ENCODE data around the gene BASP1.
"Not testable (repeated sequence)": the region's sequence is repeated elsewhere in the genome, so short reads cannot be mapped to it uniquely, and the experiment has no call there.

Gene BASP1

DNA sequence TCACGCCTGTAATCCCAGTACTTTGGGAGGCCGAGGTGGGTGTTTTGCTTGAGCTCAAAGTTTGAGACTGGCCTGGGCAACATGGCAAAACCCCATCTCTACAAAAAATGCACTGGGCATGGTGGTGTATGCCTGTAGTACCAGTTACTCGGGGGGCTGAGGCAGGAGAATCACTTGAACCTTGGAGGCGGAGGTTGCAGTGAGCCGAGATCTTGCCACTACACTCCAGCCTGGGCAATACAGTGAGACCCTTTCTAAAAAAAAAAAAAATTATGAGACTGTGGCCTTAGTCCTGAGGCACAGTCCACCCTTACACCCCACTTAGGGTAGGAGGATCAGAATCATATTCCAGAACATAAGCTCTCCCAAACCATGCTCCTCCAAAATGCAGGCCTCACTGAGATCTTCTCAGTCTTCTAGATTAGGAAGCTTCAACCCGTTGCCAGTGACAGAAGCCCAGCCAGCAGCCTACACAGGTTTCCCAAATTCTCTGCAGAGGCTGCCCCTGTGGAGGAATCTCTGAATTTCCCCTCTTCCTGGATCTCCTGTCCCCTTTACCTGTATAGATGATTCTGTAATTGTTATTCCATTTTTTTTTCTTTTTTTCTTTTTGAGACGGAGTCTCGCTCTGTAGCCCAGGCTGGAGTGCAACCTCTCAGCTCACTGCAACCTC, 77.3 kb downstream of the BASP1 start:
- no peak for DNase-seq

DNA sequence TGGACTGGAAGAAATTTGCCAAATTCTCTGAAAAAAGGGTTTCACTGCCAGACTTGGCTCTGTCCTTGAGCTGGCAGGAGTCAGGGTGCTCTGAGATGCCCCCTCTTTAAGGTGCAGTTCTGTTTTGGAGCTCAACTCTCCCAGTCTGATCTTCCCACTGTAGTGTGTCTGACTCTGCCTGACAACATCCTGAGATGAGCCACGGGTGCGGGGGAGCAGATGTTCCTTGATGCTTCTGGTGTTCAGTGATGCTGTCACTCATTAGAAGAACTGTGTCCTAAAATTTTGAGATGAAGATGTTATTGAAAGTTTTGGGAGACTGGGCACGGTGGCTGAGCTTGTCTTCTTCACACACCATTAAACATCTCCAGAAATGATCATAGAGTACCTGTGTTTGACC, 78.2 kb downstream of the BASP1 start:
- DNase-seq = no peak

DNA sequence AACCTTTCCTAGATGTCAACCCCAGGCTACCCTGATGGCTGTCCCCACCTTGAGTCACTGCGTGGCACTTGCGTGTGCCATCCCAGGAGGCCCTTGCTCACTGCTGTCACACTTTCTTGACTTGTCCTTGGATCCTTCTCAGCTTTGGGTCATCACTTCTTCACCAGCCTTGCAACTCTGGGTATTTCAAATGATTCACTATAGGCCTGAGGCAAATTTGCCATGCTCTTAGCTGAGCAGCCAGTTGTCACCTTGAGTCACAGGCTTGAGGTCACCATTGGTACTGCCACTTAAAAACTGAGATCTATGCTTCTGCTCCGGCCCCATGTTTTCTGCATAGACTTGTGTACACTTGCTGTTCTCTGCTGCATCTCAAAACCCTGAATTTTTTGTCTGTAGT, 84.7 kb downstream of the BASP1 start:
- DNase-seq = no peak

DNA sequence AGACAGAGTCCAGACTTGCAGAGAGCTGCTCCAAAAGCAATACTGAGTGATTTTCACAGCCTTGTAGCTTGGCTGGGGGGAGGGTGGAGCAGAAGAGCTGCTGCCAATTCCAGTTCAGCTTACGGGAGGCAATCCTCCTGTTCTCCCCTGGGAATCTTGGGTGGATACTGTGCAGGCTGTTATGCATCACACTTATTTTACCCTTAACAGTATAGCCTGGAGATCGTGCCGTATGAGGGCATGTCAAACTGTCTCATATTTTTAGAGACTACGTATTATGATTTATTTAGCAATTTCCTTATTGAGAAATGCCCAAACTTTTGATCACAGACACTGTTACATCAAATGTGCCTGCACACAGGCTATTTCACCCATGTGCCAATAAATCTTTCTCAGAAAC, 85.2 kb downstream of the BASP1 start:
- no peak for DNase-seq

DNA sequence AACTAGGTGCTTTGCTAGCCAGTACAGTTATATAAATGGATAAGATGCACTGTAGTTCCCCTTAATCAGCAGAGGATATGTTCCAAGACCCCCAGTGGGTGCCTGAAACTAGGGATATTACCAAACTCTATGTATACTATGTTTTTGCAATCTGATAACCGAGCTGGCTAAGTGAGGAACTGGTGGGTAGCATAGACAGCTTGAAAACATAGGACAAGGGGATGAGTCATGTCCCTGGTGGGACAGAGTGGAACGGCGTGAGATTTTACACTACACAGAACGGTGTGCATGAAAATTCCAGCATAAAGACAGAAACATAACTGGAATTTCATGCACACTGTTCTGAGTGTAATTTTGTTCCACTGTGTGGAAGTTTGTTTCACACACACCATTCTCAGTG, 86.9 kb downstream of the BASP1 start:
- DNase-seq = no peak

DNA sequence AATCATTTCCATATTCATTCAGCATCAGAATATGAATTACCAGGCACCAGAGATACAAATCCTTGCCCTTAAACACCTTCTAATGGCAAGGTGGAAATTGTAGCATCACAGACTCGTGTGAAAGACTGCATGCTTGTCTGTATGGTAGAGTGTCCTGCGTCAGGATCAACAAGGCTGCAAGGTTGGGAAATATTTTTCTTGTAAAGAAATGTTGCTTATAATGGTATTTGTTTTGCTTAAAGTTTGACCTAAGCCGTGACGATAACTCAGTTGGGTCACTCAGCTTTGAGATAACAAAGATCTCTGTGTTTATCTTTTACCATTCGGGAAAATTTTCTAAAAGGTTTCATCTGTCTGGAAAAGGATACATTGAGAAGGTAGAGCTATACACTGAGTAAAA, 87.6 kb downstream of the BASP1 start:
- no peak for DNase-seq

DNA sequence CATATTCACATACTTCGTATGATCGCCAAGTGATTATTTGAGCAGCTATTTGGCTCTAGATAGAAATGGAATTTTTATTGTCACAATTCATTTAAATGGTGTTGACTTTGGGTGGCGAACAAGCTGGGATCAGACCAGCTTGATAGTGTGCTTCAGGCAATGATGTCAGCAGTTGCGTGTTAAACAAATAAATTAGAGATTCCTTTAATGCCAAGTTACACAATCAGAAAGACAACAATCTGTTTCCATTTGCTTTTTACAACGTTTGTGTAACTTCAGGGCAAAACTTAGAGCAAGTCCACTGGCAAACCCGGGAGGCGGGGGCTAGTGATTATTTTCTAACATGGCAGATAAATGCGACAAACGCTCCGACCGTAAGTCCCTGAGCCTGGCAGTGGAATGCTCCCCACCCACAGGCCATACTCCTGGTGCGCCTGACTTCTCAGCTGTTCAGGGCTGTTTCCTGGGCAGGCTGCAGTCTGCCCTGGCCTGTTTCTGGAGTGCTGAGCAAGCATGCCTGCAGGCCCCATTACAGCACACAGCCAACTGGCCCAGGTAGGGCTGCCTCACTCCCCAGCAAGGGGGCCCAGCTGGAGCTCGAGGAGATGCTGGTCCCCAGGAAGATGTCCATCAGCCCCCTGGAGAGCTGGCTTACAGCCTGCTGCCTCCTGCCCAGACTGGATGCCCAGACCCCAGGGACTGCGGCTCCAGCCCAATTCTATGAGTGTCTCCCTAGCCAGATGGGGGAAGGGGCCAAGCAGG, 88.7 kb downstream of the BASP1 start:
- DNase-seq = no peak

DNA sequence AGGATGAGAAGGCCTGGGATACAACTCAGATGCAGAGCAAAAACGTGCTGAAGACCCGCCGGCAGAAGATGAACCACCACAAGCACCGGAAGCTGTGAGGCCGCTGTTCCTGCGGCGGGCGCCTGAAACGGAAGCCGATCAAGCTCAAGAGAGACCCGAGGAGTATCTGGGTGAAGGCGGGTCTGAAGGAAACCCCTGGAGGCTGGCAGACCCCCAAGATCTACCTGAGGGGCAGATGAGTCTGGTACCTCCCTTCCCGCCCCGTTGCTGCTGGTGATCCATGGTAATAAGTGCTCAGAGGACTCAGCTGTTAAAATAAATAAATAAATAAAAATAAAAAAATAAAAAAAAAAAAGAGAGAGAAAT, 89.3 kb downstream of the BASP1 start:
- DNase-seq = no peak

DNA sequence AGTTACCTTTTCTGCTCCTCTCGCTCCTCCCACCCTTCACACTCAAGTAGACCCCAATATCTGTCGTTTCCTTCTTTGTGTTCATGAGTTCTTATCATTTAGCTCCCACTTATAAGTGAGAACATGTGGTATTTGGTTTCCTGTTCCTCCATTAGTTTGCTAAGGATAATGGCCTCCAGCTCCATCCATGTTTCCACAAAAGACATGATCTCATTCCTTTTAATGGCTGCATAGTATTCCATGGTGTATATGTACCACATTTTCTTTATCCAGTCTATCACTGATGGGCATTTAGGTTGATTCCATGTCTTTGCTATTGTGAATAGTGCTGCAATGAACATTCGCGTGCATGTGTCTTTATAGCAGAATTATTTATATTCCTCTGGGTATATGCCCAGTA, 90.0 kb downstream of the BASP1 start:
- not testable (repeated sequence) for DNase-seq

DNA sequence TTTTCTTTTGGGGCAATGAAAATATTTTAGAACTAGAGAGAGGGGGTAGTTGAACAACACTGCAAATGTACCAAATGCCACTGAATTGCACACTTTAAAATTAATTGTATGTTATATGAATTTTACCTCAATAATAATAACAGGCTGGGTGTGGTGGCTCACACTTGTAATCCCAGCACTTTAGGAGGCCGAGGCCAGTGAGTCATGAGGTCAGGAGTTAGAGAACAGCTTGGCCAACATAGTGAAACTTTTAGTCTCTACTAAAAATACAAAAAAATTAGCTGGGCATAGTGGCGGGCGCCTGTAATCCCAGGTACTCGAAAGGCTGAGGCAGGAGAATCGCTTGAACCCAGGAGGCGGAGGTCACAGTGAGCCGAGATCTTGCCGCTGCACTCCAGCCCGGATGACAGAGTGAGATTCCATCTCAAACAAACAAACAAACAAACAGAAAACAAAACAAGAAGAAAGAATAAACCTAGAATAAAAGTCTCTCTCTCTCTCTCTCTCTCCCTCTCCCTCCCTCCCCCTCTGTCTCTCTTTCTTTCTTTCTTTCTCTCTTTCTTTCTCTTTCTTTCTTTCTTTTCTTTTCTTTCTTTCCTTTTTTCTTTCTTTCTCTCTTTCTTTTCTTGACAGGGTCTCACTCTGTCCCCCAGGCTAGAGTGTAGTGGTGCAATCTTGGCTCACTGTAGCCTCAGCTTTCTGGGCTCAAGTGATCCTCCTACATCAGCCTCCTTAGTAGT, 91.1 kb downstream of the BASP1 start:
- no peak for DNase-seq

DNA sequence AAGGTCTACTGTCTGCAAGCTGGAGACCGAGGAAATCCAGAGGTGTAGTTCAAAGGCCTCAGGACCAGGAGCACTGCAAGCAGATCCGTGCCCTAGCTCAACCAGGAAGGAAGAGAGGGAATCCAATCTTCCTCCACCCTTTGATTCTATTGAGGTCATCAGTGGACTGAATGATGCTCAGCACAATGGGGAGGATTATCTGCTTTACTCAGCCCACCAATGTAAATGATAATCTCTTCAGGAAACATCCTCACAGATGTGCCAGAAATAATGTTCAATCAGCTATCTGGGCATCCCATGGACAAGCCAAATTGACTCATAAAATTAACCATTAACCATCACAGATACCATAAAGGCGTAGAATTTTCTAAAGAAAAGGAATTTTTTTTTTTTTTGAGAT, 92.0 kb downstream of the BASP1 start:
- no peak for DNase-seq

DNA sequence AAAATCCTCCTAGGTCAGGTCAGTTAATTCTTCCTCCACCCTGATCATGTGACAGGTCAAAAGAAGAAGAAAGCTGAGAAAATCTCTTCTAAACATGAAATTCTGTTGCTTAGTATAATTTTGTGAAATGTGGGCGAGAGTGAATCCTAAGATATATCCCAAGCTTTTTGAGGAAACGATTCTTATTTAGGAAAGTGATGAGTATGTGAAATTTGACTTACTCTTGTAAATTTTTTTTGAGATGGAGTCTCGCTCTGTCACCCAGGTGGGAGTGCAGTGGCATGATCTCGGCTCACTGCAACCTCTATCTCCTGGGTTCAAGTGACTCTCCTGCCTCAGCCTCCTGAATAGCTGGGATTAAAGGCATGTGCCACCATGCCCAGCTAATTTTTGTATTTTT, 93.1 kb downstream of the BASP1 start:
- not testable (repeated sequence) for DNase-seq

DNA sequence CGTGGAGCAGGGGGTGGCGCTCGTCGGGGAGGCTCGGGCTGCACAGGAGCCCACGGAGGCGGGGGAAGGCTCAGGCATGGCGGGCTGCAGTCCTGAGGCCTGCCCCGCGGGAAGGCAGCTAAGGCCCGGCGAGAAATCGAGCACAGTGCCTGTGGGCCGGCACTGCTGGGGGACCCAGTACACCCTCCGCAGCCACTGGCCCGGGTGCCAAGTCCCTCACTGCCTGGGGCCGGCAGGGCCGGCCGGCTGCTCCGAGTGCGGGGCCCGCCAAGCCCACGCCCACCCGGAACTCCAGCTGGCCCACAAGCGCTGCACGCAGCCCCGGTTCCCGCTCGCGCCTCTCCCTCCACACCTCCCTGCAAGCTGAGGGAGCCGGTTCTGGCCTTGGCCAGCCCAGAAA, 94.4 kb downstream of the BASP1 start:
- DNase-seq = not testable (repeated sequence)

DNA sequence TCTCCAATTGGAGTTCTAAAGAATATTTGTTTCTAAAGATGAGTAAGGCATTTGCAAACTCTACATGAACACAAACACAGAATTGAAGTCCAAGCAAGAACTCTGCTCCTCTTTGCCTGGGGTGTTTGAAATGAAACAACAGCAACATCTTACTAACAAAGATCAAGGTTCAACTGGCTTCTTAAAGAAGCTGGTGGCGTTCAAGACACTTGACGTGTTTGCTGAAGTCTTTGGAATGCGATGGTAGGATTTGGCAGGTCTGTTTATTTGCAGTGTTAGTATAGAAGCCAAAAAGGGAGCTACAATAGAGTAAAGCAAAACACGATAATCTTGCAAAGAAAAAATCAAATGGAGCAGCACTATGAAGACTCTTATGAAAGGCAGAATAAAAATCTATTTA, 94.9 kb downstream of the BASP1 start:
- no peak for DNase-seq

DNA sequence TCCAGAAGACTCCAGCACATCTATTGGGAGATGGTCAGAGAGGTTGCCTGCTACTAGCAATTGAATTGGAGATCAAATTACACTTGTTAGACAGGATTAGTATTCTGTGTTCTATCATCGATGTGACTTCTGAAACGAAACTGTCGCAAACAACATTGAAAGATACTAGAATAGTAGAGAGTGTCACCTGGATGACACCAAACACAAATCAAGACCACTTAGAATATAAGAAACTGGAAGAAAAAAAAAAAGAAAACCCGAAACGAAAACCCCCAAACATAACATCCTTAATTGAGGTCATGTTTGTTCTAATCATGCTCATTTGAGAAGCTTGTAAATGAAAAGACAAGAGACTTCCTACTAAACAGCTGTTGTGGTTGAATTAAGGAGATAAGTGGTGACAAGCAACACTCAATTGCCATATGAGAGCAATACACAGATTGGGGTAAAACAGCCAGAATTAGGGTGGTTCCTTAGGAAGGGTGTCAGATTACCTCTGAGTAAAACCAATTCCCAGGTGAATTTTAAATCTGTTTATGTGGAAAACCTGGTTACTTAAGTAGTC, 97.6 kb downstream of the BASP1 start:
- DNase-seq = no peak

DNA sequence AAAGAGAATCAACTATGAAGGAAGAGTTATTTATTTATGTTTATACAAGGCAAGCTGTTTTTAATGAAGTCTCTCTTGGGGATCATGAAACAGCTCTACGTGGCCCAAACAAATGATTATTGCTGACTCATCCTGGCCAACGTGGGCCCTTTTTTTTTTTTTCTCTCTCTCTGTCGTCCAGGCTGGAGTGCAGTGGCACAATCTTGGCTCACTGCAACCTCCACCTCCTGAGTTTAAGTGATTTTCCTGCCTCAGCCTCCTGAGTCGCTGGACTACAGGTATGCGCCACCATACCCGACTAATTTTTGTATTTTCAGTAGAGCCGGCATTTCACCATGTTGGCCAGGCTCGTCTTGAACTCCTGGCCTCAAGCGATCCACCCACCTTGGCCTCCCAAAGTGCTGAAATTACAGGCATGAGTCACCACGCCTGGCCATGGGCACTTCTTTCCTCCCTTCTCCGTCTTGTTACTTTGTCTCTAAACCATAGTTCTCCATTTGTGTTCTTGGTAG, 98.3 kb downstream of the BASP1 start:
- DNase-seq = no peak

DNA sequence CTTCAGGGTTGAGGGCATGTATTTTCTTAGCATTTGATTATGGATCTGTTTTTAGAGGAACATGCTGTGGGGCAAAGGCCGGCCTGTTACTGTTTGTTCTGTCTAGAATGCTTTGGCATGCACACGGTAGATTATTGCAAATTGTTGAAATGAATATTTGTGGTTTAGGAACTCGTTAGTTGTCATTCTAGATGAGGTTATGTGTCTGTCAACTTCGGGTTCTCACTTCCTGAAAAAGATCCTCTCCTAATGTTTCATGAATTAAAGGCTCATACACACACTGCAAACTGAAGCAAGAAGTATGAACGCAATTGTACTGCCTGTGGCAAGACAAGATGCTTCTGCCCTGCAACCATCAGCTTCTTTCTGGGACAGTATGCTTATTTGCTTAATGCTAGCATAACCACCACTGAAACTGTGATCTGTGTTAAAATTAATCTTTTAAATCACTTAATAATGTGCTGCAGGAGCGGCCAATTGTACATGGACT, 99.6 kb downstream of the BASP1 start:
- DNase-seq = no peak

DNA sequence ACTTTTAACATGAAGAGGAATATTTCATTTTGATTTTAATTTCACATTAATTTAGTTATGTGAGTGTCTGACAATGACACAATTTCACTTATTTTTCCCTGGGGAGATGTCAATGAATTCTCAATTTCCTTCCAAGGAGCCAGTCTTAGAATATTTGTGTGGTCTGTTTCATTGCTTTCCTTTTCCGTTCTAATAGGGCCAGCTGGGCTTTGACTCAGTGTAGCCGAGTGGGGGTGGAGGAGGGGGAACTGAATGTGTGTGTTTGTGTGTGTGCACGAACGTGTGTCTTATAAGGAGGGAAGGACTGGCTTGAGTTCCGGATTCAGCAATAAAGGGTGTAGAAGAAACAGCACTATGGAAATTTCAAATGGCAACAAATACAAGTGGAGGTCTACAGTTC, 100.0 kb downstream of the BASP1 start:
- no peak for DNase-seq

DNA sequence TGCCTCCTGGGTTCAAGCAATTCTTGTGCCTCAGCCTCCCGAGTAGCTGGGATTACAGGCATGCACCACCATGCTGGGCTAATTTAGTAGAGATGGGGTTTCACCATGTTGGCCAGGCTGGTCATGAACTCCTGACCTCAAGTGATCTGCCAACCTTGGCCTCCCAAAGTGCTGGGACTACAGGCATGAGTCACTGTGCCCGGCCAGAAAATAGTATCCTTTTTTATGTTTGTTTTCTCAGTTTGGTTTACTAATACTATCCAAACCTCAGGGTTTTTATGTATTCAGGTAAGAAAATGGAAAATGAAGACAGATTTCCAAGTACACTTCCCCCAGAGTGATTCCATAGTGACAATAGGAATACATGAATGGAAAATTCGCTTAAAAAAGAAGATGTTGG, 101.7 kb downstream of the BASP1 start:
- not testable (repeated sequence) for DNase-seq

DNA sequence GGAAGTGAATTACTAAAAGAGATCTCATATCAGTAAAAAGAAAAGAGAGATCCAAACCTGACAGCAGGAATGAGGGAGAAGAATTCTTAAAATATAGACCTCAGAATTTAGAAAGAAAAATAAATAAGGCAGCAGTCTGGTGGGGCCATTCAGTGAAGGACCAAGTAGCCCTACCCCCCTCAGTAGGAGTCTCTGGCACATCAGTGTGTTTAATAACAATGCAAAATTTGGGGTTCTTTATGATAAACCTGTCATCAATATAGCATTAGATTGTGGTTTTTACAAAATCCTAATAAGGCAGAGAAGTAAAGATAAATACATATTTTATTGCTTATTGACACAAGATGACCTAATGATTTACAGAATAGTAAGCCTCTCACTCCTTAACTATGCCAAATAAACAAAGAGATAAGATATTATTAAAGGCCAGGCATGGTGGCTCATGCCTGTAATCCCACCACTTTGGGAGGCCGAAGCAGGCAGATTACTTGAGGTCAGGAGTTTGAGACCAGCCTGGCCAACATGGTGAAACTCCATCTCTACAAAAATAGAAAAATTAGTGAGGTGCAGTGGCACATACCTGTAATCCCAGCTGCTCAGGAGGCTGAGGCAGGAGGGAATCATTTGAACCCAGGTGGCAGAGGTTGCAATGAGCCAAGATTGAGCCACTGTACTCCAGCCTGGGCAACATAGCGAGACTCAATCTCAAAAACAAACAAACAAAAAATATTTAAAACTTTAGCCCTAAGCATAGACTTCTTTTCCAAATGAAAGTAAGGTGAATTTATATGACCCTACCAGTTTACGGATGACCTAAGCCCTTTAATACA, 108.6 kb downstream of the BASP1 start:
- no peak for DNase-seq
